Stomach (tissue), 9 donors: ENCODE measurements around the gene NCS1. TPM values are rescaled to one million over a fixed set of nuclear protein-coding genes. Genes with fewer than 3 reads are reported as not detected.
A peak's percentile ranks its signal among the peaks of the same experiment; 100 is the strongest.

ENCODE experiments used
- DNase-seq, 2 donors: peaks; one replicate each; pipeline versions ENCODE4 v3.0.0 to v3.0.0-alpha.2; 2013 to 2019
- H3K27ac ChIP-seq, 5 donors: fragments of 200-600 bp in 4 of 5; sonication (generic) in 4 of 5; one replicate each; pipeline ENCODE4 v1.5.1; 2013 to 2019; ENCODE audit warnings: mild to moderate bottlenecking in 1 of 5, moderate library complexity in 1 of 5
- H3K27me3 ChIP-seq, 3 donors: fragments of 200-600 bp; sonication (generic); one replicate each; pipeline ENCODE4 v1.5.1; 2017 to 2019; ENCODE audit warnings: mixed run types in 1 of 3
- H3K36me3 ChIP-seq, 4 donors: fragments of 200-600 bp; sonication (generic); 1 replicate in 3 of 4; 2 replicates in 1 of 4; pipeline ENCODE4 v1.5.1; 2016 to 2019
- H3K4me1 ChIP-seq, 4 donors: fragments of 200-600 bp; sonication (generic); one replicate each; pipeline ENCODE4 v1.5.1; 2016 to 2019
- H3K4me3 ChIP-seq, 4 donors: fragments of 200-600 bp; sonication (generic) in 3 of 4; one replicate each; pipeline ENCODE4 v1.5.1; 2016 to 2019; ENCODE audit warnings: mild to moderate bottlenecking in 1 of 4
- H3K9me3 ChIP-seq, 4 donors: fragments of 200-600 bp; sonication (generic); one replicate each; pipeline ENCODE4 v1.5.1; 2016 to 2019
- EP300 ChIP-seq: sonication (generic); formaldehyde crosslinking; IDR thresholded peaks from one replicate; pipeline ENCODE4 v1.6.1; 2017; ENCODE audit warnings: antibody characterized with exemption
- POLR2A ChIP-seq, 4 donors: fragments of 450-650 bp; IDR thresholded peaks; one replicate each; pipeline ENCODE4 v1.6.1; 2016; ENCODE audit warnings: antibody characterized with exemption in 4 of 4, control low read depth in 2 of 4, mild to moderate bottlenecking in 1 of 4, moderate library complexity in 1 of 4
- POLR2AphosphoS5 ChIP-seq, 3 donors: sonication (generic); formaldehyde crosslinking; IDR thresholded peaks; one replicate each; pipeline ENCODE4 v1.6.1; 2016; ENCODE audit warnings: antibody characterized with exemption in 3 of 3
- WGBS, 5 donors: extraction: QIAGEN DNeasy Blood & Tissue Kit in 3 of 5; methylation state at CpG; one replicate each; pipeline versions ENCODE4 v1.1.5 to v1.1.7; 2013 to 2018; 5-methylcytosine and 5-hydroxymethylcytosine counted together
- intact Hi-C: fragments of 100-400 bp; cut with DNase I; formaldehyde crosslinking; loops from one replicate; pipeline ENCODE4 v1.15.1; 2023; ENCODE audit warnings: low total_unique reads
- polyA plus RNA-seq, 3 donors: library from polyadenylated mRNA; stranded (reverse); fragments of 200-250 nt; gene quantifications; one replicate each; pipeline ENCODE4 v1.2.3, GENCODE V29; 2013
- total RNA-seq, 5 donors: library from RNA; depleted of rRNA; stranded (reverse); fragments of >200 nt; gene quantifications; one replicate each; pipeline versions ENCODE4 v1.1.0 to v1.2.3, GENCODE V29; 2014 to 2016
- TF ChIP-seq, protein P1 (sequence below), 7 experiments: fragments of 450-650 bp in 4 of 7; fragments of 200-600 bp in 3 of 7; sonication (generic) in 3 of 7; IDR thresholded peaks; one replicate each; pipeline ENCODE4 v1.5.1; 2016 to 2019; ENCODE audit warnings: antibody characterized with exemption in 7 of 7, control low read depth in 2 of 7, mild to moderate bottlenecking in 1 of 7
- donor health status: healthy with polysubstance abuse.
- donor health status: Bipolar disorder and iron deficiency.
- donor health status: healthy.

The NCS1 gene
- total and polyA plus RNA-seq, 8 donors: 3.2 to 50.0 (median 16.6) TPM

DNA sequence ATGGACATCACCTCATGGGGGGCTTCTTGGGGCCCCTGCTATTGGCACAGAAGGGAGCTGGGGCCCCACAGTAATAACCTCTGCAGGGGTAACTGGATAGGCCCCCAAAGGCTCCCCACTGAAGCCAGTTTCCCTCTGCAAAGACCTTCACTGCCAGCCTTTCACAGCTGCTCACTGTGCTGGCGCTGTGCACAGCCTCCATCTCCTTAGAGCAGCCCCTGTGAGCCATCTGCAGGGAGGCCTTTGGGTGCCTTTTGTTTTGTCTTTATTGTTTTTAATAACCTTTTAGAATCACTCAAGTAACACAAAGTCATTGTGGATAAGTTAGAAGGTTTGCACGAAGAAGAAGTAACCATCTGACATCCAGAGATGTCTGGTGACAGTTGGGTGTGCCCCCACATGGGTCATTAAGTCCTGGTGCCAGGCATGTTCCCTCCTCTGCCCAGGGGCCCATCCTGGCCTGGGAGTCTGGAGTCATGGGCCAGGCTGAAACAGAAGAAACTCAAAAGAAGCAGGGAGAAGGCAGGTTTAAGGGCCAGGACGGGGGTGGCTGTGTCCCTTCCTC, 42.7 kb downstream of the NCS1 start:
- intact Hi-C loops: no loop called here
- Histone ChIP-seq H3K36me3 (peaks cover 0 to 16% (median 6%) of the 10 kb centered on the region in 4 donors), H3K4me1 (peaks cover 0 to 59% (median 16%) of the 10 kb centered on the region in 4 donors), H3K9me3 (no peaks in the 10 kb centered on the region), H3K4me3 (no peak overlapping the region), H3K27me3 (no peaks in the 10 kb centered on the region), H3K27ac (peak overlapping the region in 2 of 5 donors; percentile 61 to 68)
- no peak for DNase-seq
- no peak for TF ChIP-seq POLR2A (IDR thresholded peaks at IDR 0.05)
- TF ChIP-seq EP300: no peak
- TF ChIP-seq, protein P1, sequence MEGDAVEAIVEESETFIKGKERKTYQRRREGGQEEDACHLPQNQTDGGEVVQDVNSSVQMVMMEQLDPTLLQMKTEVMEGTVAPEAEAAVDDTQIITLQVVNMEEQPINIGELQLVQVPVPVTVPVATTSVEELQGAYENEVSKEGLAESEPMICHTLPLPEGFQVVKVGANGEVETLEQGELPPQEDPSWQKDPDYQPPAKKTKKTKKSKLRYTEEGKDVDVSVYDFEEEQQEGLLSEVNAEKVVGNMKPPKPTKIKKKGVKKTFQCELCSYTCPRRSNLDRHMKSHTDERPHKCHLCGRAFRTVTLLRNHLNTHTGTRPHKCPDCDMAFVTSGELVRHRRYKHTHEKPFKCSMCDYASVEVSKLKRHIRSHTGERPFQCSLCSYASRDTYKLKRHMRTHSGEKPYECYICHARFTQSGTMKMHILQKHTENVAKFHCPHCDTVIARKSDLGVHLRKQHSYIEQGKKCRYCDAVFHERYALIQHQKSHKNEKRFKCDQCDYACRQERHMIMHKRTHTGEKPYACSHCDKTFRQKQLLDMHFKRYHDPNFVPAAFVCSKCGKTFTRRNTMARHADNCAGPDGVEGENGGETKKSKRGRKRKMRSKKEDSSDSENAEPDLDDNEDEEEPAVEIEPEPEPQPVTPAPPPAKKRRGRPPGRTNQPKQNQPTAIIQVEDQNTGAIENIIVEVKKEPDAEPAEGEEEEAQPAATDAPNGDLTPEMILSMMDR (IDR thresholded peaks at IDR 0.05): no peak
- TF ChIP-seq POLR2AphosphoS5 (IDR thresholded peaks at IDR 0.05): no peak
- 64 to 81% (median 80%) methylated on average over 3 of the region's 3 CpGs for WGBS, 5 donors

- TF ChIP-seq, protein P1 (IDR thresholded peaks at IDR 0.05): no peak
- TF ChIP-seq POLR2AphosphoS5 (IDR thresholded peaks at IDR 0.05) (no peak), EP300 (no peak), POLR2A (IDR thresholded peaks at IDR 0.05) (no peak)
- peak overlapping the region in 2 of 5 donors; percentile 61 to 68 for H3K27ac ChIP-seq
- H3K4me1 ChIP-seq: peaks cover 3 to 59% (median 21%) of the 10 kb centered on the region in 4 donors
- intact Hi-C loops: no loop called here
- no peaks in the 10 kb centered on the region for H3K27me3 ChIP-seq
- 78 to 89% (median 87%) methylated on average over 10 to 16 of the region's 16 CpGs for WGBS, 5 donors
- no peak for DNase-seq
- H3K4me3 ChIP-seq: no peak overlapping the region
- H3K36me3 ChIP-seq: peaks cover 0 to 16% (median 6%) of the 10 kb centered on the region in 4 donors
- H3K9me3 ChIP-seq: no peaks in the 10 kb centered on the region
Measured at GRCh38 chr9:130215341-130216119, 43.3 kb downstream of the NCS1 start.

DNA sequence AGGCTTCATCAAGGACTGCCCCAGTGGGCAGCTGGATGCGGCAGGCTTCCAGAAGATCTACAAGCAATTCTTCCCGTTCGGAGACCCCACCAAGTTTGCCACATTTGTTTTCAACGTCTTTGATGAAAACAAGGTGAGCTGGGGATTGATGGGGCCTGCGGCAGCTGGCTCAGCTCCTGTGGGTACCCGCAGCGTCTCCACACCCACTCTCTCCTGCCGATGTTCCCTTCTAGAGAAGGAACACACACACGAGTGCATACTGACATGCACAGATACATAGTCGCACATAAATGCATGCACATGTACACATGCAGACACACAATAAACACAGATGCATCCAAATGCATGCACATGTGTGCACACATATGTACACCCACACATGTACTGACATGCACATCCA, 45.6 kb downstream of the NCS1 start:
- Histone ChIP-seq H3K36me3 (peaks cover 0 to 20% (median 10%) of the 10 kb centered on the region in 4 donors), H3K4me3 (no peak overlapping the region), H3K4me1 (peaks cover 3 to 56% (median 23%) of the 10 kb centered on the region in 4 donors), H3K27me3 (no peaks in the 10 kb centered on the region), H3K27ac (no peak overlapping the region), H3K9me3 (no peaks in the 10 kb centered on the region)
- TF ChIP-seq POLR2A (IDR thresholded peaks at IDR 0.05): no peak
- TF ChIP-seq, protein P1 (IDR thresholded peaks at IDR 0.05): no peak
- no peak for TF ChIP-seq POLR2AphosphoS5 (IDR thresholded peaks at IDR 0.05)
- no peak for TF ChIP-seq EP300
- 88 to 95% (median 90%) methylated on average over 10 of the region's 10 CpGs for WGBS, 5 donors
- no peak for DNase-seq
- intact Hi-C loops: no loop called here

GRCh38 chr9:130219661-130220096, 47.5 kb downstream of the NCS1 start:
- intact Hi-C loops: no loop called here
- TF ChIP-seq, protein P1 (IDR thresholded peaks at IDR 0.05): no peak
- no peak for TF ChIP-seq POLR2A (IDR thresholded peaks at IDR 0.05)
- Histone ChIP-seq H3K4me1 (peaks cover 3 to 42% (median 19%) of the 10 kb centered on the region in 4 donors), H3K27ac (peak overlapping the region in 4 of 5 donors; percentile 26 to 75 (median 48)), H3K36me3 (peaks cover 0 to 28% (median 12%) of the 10 kb centered on the region in 4 donors), H3K27me3 (no peaks in the 10 kb centered on the region), H3K9me3 (no peaks in the 10 kb centered on the region), H3K4me3 (no peak overlapping the region)
- WGBS, 5 donors: 71 to 86% (median 81%) methylated on average over 10 to 16 of the region's 16 CpGs
- no peak for DNase-seq
